Lung (tissue), 12 donors: ENCODE data around the gene MARK2. TPM values are rescaled to one million over a fixed set of nuclear protein-coding genes. Genes with fewer than 3 reads are reported as not detected.

Experiments
- ATAC-seq: fragments of 200-7000 bp; cut with Tn5 transposase; one replicate; pipeline ENCODE4 v1.9.1; 2020; ENCODE audit warnings: moderate number of reproducible peaks; ENCODE audit not compliant: insufficient read depth, low FRiP score
- DNase-seq, 3 donors: peaks; one replicate each; pipeline ENCODE4 v3.0.0-alpha.2; 2013 to 2017
- H3K27ac ChIP-seq, 2 donors: one replicate each; pipeline ENCODE4 v1.5.1; 2013; ENCODE audit warnings: mild to moderate bottlenecking in 2 of 2, moderate library complexity in 2 of 2, control low read depth in 1 of 2, inconsistent platforms in 1 of 2, low read depth in 1 of 2, low read length in 1 of 2
- H3K27me3 ChIP-seq, 3 donors: one replicate each; pipeline ENCODE4 v1.5.1; 2013; ENCODE audit warnings: low read length in 2 of 3; ENCODE audit not compliant: control insufficient read depth in 3 of 3, insufficient read depth in 3 of 3
- H3K36me3 ChIP-seq, 4 donors: one replicate each; pipeline ENCODE4 v1.5.1; 2013; ENCODE audit warnings: low read length in 4 of 4, mild to moderate bottlenecking in 1 of 4, moderate library complexity in 1 of 4; ENCODE audit not compliant: control insufficient read depth in 4 of 4, insufficient read depth in 4 of 4
- H3K4me1 ChIP-seq, 5 donors: one replicate each; pipeline ENCODE4 v1.5.1; 2013; ENCODE audit warnings: low read length in 5 of 5, mild to moderate bottlenecking in 2 of 5, moderate library complexity in 1 of 5; ENCODE audit not compliant: control insufficient read depth in 5 of 5, insufficient read depth in 5 of 5
- H3K4me3 ChIP-seq: one replicate; pipeline ENCODE4 v1.5.1; 2013; ENCODE audit warnings: mild to moderate bottlenecking, control low read depth, moderate library complexity
- H3K9ac ChIP-seq, 2 donors: one replicate each; pipeline ENCODE4 v1.5.1; 2013; ENCODE audit warnings: low read length in 2 of 2, control low read depth in 1 of 2; ENCODE audit not compliant: insufficient read depth in 1 of 2
- H3K9me3 ChIP-seq, 4 donors: one replicate each; pipeline ENCODE4 v1.5.1; 2013; ENCODE audit warnings: low read length in 3 of 4, mild to moderate bottlenecking in 1 of 4, moderate library complexity in 1 of 4; ENCODE audit not compliant: control insufficient read depth in 4 of 4, insufficient read depth in 3 of 4
- CTCF ChIP-seq: IDR thresholded peaks from 2 replicates; pipeline ENCODE4 v1.5.1; 2012; ENCODE audit warnings: mild to moderate bottlenecking; ENCODE audit errors: control extremely low read depth, extremely low read depth
- WGBS, 2 donors: extraction: QIAGEN DNeasy Blood & Tissue Kit; methylation state at CpG; one replicate each; pipeline ENCODE4 v1.1.7; 2013; 5-methylcytosine and 5-hydroxymethylcytosine counted together
- polyA plus RNA-seq, 2 donors: library from polyadenylated mRNA; stranded (reverse); fragments of 200-250 nt; gene quantifications; one replicate each; pipeline ENCODE4 v1.2.1, GENCODE V29; 2013
- total RNA-seq, 2 donors: library from RNA; depleted of rRNA in 1 of 2; stranded (reverse); fragments of >200 nt in 1 of 2; gene quantifications; one replicate each; pipeline ENCODE4 v1.2.1, GENCODE V29; 2014 to 2021
- donor health status: control.
- donor health status: control.
- donor health status: Bipolar disorder and iron deficiency.
- donor health status: healthy.
- donor health status: DM: yes; HTN: yes; CAD: no.

The MARK2 gene
- total and polyA plus RNA-seq, 4 donors, result 15.5 to 42.9 (median 32.3) TPM

- no peak overlapping the region for H3K9ac ChIP-seq
- ATAC-seq (no peak), DNase-seq (peak in 2 of 3 donors; percentile 29 to 42)
- H3K27ac ChIP-seq, result no peak overlapping the region
- peaks cover 21 to 78% (median 24%) of the 10 kb centered on the region in 4 donors for H3K36me3 ChIP-seq
- H3K9me3 ChIP-seq, result no peaks in the 10 kb centered on the region
- no peak overlapping the region for H3K4me3 ChIP-seq
- peaks cover 0 to 32% (median 7%) of the 10 kb centered on the region in 5 donors for H3K4me1 ChIP-seq
- TF ChIP-seq CTCF, result no peak
- 63 to 66% methylated on average over 3 to 6 of the region's 6 CpGs for WGBS, 2 donors
- H3K27me3 ChIP-seq, result no peaks in the 10 kb centered on the region
These were observed 68.2 kb downstream of the MARK2 start for GRCh38 chr11:63907063-63907462.

GRCh38 chr11:63907808-63908530, 69.1 kb downstream of the MARK2 start:
- Histone ChIP-seq H3K9me3 (no peaks in the 10 kb centered on the region), H3K4me1 (peaks cover 0 to 32% (median 7%) of the 10 kb centered on the region in 5 donors), H3K9ac (no peak overlapping the region), H3K4me3 (no peak overlapping the region), H3K36me3 (peaks cover 12 to 69% (median 20%) of the 10 kb centered on the region in 4 donors), H3K27ac (no peak overlapping the region), H3K27me3 (no peaks in the 10 kb centered on the region)
- ATAC-seq (no peak), DNase-seq (peak in 1 of 3 donors; percentile 26)
- TF ChIP-seq CTCF, result no peak
- 88% methylated on average over 20 to 21 of the region's 21 CpGs for WGBS, 2 donors

- Histone ChIP-seq H3K27ac (no peak overlapping the region), H3K4me1 (peaks cover 0 to 32% (median 7%) of the 10 kb centered on the region in 5 donors), H3K36me3 (peaks cover 5 to 61% (median 17%) of the 10 kb centered on the region in 4 donors), H3K9ac (no peak overlapping the region), H3K4me3 (no peak overlapping the region), H3K9me3 (no peaks in the 10 kb centered on the region), H3K27me3 (no peaks in the 10 kb centered on the region)
- TF ChIP-seq CTCF, result no peak
- ATAC-seq (no peak), DNase-seq (peak in 1 of 3 donors; percentile 35)
- 87% methylated on average over 46 of the region's 46 CpGs for WGBS, 2 donors
These were observed 69.9 kb downstream of the MARK2 start for GRCh38 chr11:63908631-63909401.
